ENCODE results near the gene PKD2L2. TPM values are rescaled to one million over a fixed set of nuclear protein-coding genes. Genes with fewer than 3 reads are reported as not detected.
"Not testable (repeated sequence)": the region's sequence is repeated elsewhere in the genome, so short reads cannot be mapped to it uniquely, and the experiment has no call there.

The PKD2L2 gene
- total RNA-seq, 4 donors from 2014 or later: not detected

GRCh38 chr5:137957948-137958347 is 68.7 kb downstream of the PKD2L2 start:
- intact Hi-C loops (cut with DNase I): no loop called here
- no peak for DNase-seq
- no peak overlapping the region for H3K27ac ChIP-seq
- no peaks in the 10 kb centered on the region for H3K9me3 ChIP-seq
- no peaks in the 10 kb centered on the region for H3K27me3 ChIP-seq
- peaks cover 6 to 15% of the 10 kb centered on the region in 2 donors for H3K4me1 ChIP-seq
- no peak for TF ChIP-seq POLR2A (IDR thresholded peaks at IDR 0.05)
- TF ChIP-seq CTCF (IDR thresholded peaks at IDR 0.05): no peak
- WGBS, 2 donors: 69 to 82% methylated on average over 1 of the region's 1 CpG
- peaks cover 0 to under 1% of the 10 kb centered on the region in 2 donors for H3K36me3 ChIP-seq
- no peak overlapping the region for H3K4me3 ChIP-seq (replicated peaks in 1 of 3)

DNA sequence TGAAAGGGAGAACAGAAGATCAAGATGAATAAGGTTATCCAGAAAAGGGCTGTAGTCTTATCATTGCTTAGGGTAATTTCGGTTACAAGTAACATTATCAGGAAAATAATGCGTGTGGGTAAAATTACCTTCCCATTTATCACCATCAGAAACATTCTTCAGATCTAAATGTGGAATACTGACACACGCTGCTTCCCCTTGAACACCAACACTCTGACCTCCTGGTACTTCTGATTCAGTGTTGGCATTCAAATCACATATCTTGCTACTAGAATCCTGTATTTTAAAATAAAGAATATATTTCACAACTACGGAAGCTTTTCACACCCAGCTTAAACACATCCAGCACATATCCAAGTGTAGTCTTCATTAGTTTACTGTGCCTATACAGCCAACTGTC is 70.2 kb downstream of the PKD2L2 start:
- Histone ChIP-seq H3K9me3 (no peaks in the 10 kb centered on the region), H3K4me3 (replicated peaks in 1 of 3) (no peak overlapping the region), H3K4me1 (peaks cover 0 to 3% of the 10 kb centered on the region in 2 donors), H3K27ac (no peak overlapping the region), H3K36me3 (peaks cover 0 to 3% of the 10 kb centered on the region in 2 donors), H3K27me3 (no peaks in the 10 kb centered on the region)
- no peak for TF ChIP-seq CTCF (IDR thresholded peaks at IDR 0.05)
- no peak for TF ChIP-seq POLR2A (IDR thresholded peaks at IDR 0.05)
- WGBS, 2 donors: 92 to 96% methylated on average over 4 of the region's 4 CpGs
- intact Hi-C loops (cut with DNase I): no loop called here
- no peak for DNase-seq

DNA sequence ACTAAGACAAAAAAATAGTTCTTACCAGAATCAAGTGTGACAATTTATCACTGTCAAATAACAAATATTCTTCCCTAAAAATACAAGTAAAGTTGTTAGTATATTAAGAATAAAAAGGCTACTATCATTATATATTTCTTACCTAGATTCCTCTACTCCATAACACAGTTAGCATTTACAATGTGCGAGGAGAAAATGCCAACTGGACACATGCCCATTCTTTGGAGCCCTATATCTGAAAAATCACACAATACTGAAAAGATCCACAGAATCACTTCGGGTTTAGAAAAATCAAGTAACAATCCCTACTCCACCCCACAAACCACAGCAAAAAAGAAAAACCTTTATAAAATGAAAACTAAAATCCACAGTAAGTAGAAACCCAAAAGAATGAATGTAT is 70.9 kb downstream of the PKD2L2 start:
- Histone ChIP-seq H3K36me3 (peaks cover 0 to 3% of the 10 kb centered on the region in 2 donors), H3K27me3 (no peaks in the 10 kb centered on the region), H3K9me3 (no peaks in the 10 kb centered on the region), H3K4me1 (no peaks in the 10 kb centered on the region), H3K4me3 (replicated peaks in 1 of 3) (no peak overlapping the region), H3K27ac (no peak overlapping the region)
- intact Hi-C loops (cut with DNase I): no loop called here
- DNase-seq: no peak
- 90 to 91% methylated on average over 2 of the region's 2 CpGs for WGBS, 2 donors
- TF ChIP-seq POLR2A (IDR thresholded peaks at IDR 0.05): no peak
- TF ChIP-seq CTCF (IDR thresholded peaks at IDR 0.05): no peak

DNA sequence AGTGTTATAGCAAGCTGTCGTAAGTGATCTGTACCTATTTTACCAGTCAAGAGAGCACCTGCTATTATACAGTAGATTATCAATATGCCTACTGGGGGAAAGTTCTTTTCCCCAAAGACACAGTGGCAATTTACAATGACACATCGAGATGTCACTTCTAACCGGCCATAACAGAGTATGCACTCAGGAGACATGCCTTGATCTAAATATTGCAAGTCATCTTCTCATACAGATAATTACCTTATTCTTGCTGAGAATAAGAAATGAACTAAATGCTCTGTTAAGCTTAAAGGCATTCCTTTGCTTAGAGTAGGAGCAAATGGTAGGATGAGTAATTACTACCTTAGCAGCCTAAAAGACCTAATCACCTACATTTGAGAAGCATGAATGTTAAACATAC is 71.6 kb downstream of the PKD2L2 start:
- H3K9me3 ChIP-seq: no peaks in the 10 kb centered on the region
- TF ChIP-seq POLR2A (IDR thresholded peaks at IDR 0.05) (no peak), CTCF (IDR thresholded peaks at IDR 0.05) (no peak)
- no peaks in the 10 kb centered on the region for H3K27me3 ChIP-seq
- DNase-seq: no peak
- no peak overlapping the region for H3K4me3 ChIP-seq (replicated peaks in 1 of 3)
- peaks cover 0 to 3% of the 10 kb centered on the region in 2 donors for H3K36me3 ChIP-seq
- H3K4me1 ChIP-seq: no peaks in the 10 kb centered on the region
- 93 to 94% methylated on average over 3 of the region's 3 CpGs for WGBS, 2 donors
- H3K27ac ChIP-seq: no peak overlapping the region
- intact Hi-C loops (cut with DNase I): no loop called here

DNA sequence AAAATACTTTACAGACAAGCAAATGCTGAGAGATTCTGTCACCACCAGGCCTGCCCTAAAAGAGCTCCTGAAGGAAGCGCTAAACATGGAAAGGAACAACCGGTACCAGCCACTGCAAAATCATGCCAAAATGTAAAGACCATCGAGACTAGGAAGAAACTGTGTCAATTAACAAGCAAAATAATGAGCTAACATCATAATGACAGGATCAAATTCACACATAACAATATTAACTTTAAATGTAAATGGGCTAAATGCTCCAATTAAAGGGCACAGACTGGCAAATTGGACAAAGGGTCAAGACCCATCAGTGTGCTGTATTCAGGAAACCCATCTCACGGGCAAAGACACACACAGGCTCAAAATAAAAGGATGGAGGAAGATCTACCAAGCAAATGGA is 81.1 kb downstream of the PKD2L2 start:
- 98 to 99% methylated on average over 4 of the region's 4 CpGs for WGBS, 2 donors

GRCh38 chr5:137975208-137975607 is 86.0 kb downstream of the PKD2L2 start:
- intact Hi-C loops (cut with DNase I): no loop called here
- no peak overlapping the region for H3K27ac ChIP-seq
- 96 to 100% methylated on average over 3 of the region's 3 CpGs for WGBS, 2 donors
- H3K4me3 ChIP-seq (replicated peaks in 1 of 3): no peak overlapping the region
- DNase-seq: no peak
- H3K9me3 ChIP-seq: no peaks in the 10 kb centered on the region
- no peaks in the 10 kb centered on the region for H3K27me3 ChIP-seq
- H3K4me1 ChIP-seq: no peaks in the 10 kb centered on the region
- H3K36me3 ChIP-seq: peaks cover 0 to 5% of the 10 kb centered on the region in 2 donors
- TF ChIP-seq POLR2A (IDR thresholded peaks at IDR 0.05) (no peak), CTCF (IDR thresholded peaks at IDR 0.05) (no peak)

More for the DNA sequence above, 81.1 kb downstream of the PKD2L2 start:
- H3K4me3 ChIP-seq (replicated peaks in 1 of 3); H3K36me3 ChIP-seq; intact Hi-C loops (cut with DNase I); H3K27me3 ChIP-seq; H3K27ac ChIP-seq; DNase-seq; H3K4me1 ChIP-seq; H3K9me3 ChIP-seq: not testable (repeated sequence)

Measured in thyroid gland (tissue), 4 donors.